K562 (cell line): Measurements from ENCODE around the gene BCAR3. TPM values are rescaled to one million over a fixed set of nuclear protein-coding genes. Genes with fewer than 3 reads are reported as not detected.

Experiments
- ATAC-seq: fragments of 200-7000 bp; cut with Tn5 transposase; 3 replicates; pipeline ENCODE4 v1.9.1; 2020; ENCODE audit warnings: moderate library complexity
- BruUV-seq: library from RNA; stranded (reverse); fragments of 400-500 nt; replicated peaks from 2 replicates; lab custom pipeline; 2021; lab: Mats Ljungman, UMichigan
- CTCF ChIA-PET: fragments of 300-600 bp; formaldehyde crosslinking; extraction: SDS; loops from one replicate; lab custom pipeline; 2021; ENCODE audit warnings: low intra/inter-chr PET ratio; lab: Yijun Ruan, JAX
- POLR2A ChIA-PET: fragments of 300-600, 350-650 bp; sonication (Branson Sonifier 250); formaldehyde crosslinking; extraction: SDS; loops from one replicate; lab custom pipeline; 2021; ENCODE audit warnings: antibody characterized with exemption, inconsistent platforms; lab: Yijun Ruan, JAX
- DNase-seq, 4 experiments: peaks; one replicate each; pipeline versions ENCODE4 v3.0.0 to v3.0.0-alpha.2; 2011 to 2018; ENCODE audit warnings: low spot score in 3 of 4, mixed read lengths in 3 of 4; ENCODE audit errors: extremely low read depth in 1 of 4
- FAIRE-seq: peaks from 2 replicates; lab custom pipeline; 2011; peaks lifted over from hg19 to GRCh38; lab: Jason Lieb, UNC
- H2AFZ ChIP-seq: 2 replicates; pipeline ENCODE4 v1.6.0; 2011; ENCODE audit warnings: low read depth, low read length, control low read depth, inconsistent platforms
- H3K27ac ChIP-seq: fragments of 200-600 bp; 3 replicates; pipeline ENCODE4 v1.8.0; 2011; ENCODE audit warnings: low read depth, mild to moderate bottlenecking, control low read depth, inconsistent platforms, low read length, moderate library complexity, mixed read lengths; ENCODE audit errors: extremely low read depth
- H3K27me3 ChIP-seq, 2 experiments: fragments of 300-600 bp in 1 of 2; 2 replicates in 1 of 2; 3 replicates in 1 of 2; pipeline versions ENCODE4 v1.6.0 to v1.8.0; 2011; ENCODE audit warnings: inconsistent platforms in 2 of 2, low read length in 2 of 2, mild to moderate bottlenecking in 1 of 2, mixed read lengths in 1 of 2, moderate library complexity in 1 of 2; ENCODE audit not compliant: control insufficient read depth in 2 of 2, insufficient read depth in 2 of 2
- H3K36me3 ChIP-seq: fragments of 300-600 bp; 3 replicates; pipeline ENCODE4 v1.8.0; 2011; ENCODE audit warnings: mild to moderate bottlenecking, low read length, inconsistent platforms; ENCODE audit not compliant: control insufficient read depth, insufficient read depth
- H3K4me1 ChIP-seq, 2 experiments: fragments of 200-600 bp in 1 of 2; replicated peaks in 1 of 2; 2 replicates in 1 of 2; 3 replicates in 1 of 2; pipeline versions ENCODE4 v1.5.1 to v1.8.0; 2011; ENCODE audit warnings: inconsistent platforms in 2 of 2, low read length in 2 of 2, mild to moderate bottlenecking in 1 of 2, mixed read lengths in 1 of 2, moderate library complexity in 1 of 2; ENCODE audit not compliant: control insufficient read depth in 2 of 2, insufficient read depth in 2 of 2
- H3K4me2 ChIP-seq: 2 replicates; pipeline ENCODE4 v1.6.1; 2011; ENCODE audit warnings: low read length, control low read depth, inconsistent platforms, mixed read lengths; ENCODE audit not compliant: insufficient read depth
- H3K4me3 ChIP-seq: fragments of 200-600 bp; sonication (generic), shearing (Covaris generic); 2 replicates; pipeline ENCODE4 v1.5.1; 2016; ENCODE audit warnings: control low read depth, inconsistent platforms
- H3K79me2 ChIP-seq: fragments of 200-600 bp; 3 replicates; pipeline ENCODE4 v1.8.0; 2011; ENCODE audit warnings: low read length, inconsistent platforms; ENCODE audit not compliant: control insufficient read depth, insufficient read depth
- H3K9ac ChIP-seq, 2 experiments: 2 replicates each; pipeline versions ENCODE4 v1.6.0 to v1.6.1; 2011; ENCODE audit warnings: low read depth in 2 of 2, low read length in 2 of 2, control low read depth in 1 of 2, inconsistent platforms in 1 of 2, mild to moderate bottlenecking in 1 of 2, mixed read lengths in 1 of 2; ENCODE audit not compliant: insufficient read depth in 1 of 2
- H3K9me1 ChIP-seq: one replicate; pipeline ENCODE4 v1.6.0; 2011; ENCODE audit warnings: inconsistent platforms, mild to moderate bottlenecking, low read length, moderate library complexity; ENCODE audit not compliant: control insufficient read depth, insufficient read depth
- H3K9me3 ChIP-seq: replicated peaks from 2 replicates; pipeline ENCODE4 v1.5.1; 2011; ENCODE audit warnings: low read depth, low read length, inconsistent platforms; ENCODE audit not compliant: control insufficient read depth, insufficient read depth
- H4K20me1 ChIP-seq: replicated peaks from 2 replicates; pipeline ENCODE4 v1.6.1; 2011; ENCODE audit warnings: low read length, inconsistent platforms, mixed read lengths; ENCODE audit not compliant: control insufficient read depth, insufficient read depth
- BDP1 ChIP-seq: IDR thresholded peaks from 3 replicates; pipeline ENCODE4 v1.6.1; 2011; ENCODE audit not compliant: insufficient read length, insufficient read depth
- CSDE1 ChIP-seq, 2 experiments: fragments of 450-650 bp; IDR thresholded peaks; 2 replicates each; pipeline ENCODE4 v1.6.1; 2016; ENCODE audit warnings: mild to moderate bottlenecking in 1 of 2
- DACH1 ChIP-seq: fragments of 450-650 bp; IDR thresholded peaks from 2 replicates; pipeline ENCODE4 v1.6.1; 2018; ENCODE audit not compliant: partially characterized antibody
- EZH2 ChIP-seq: IDR thresholded peaks from 2 replicates; pipeline ENCODE4 v1.6.1; 2012; ENCODE audit warnings: low read depth, mild to moderate bottlenecking, inconsistent platforms, low read length, borderline replicate concordance
- HLTF ChIP-seq: fragments of 450-650 bp; IDR thresholded peaks from 2 replicates; pipeline ENCODE4 v1.6.1; 2016
- POLR3A ChIP-seq: IDR thresholded peaks from 2 replicates; pipeline ENCODE4 v1.6.1; 2011; ENCODE audit warnings: borderline replicate concordance, mild to moderate bottlenecking, moderate library complexity; ENCODE audit not compliant: insufficient read length, insufficient read depth; ENCODE audit errors: extremely low read depth
- SETDB1 ChIP-seq: IDR thresholded peaks from one replicate; pipeline ENCODE4 v1.6.1; 2012; ENCODE audit warnings: low read length, control low read depth, inconsistent platforms
- SIX5 ChIP-seq, 2 experiments: IDR thresholded peaks; 2 replicates each; pipeline ENCODE4 v1.6.1; 2011; ENCODE audit warnings: low read length in 2 of 2, borderline replicate concordance in 1 of 2, low read depth in 1 of 2, mild to moderate bottlenecking in 1 of 2, moderate library complexity in 1 of 2; ENCODE audit not compliant: insufficient read depth in 1 of 2
- SP2 ChIP-seq: IDR thresholded peaks from 2 replicates; pipeline ENCODE4 v1.6.1; 2011; ENCODE audit warnings: mild to moderate bottlenecking, low read depth, low read length, moderate library complexity; ENCODE audit not compliant: poor library complexity, severe bottlenecking; ENCODE audit errors: extremely low read depth
- ZNF644 ChIP-seq: fragments of 200-800 bp; sonication (Bioruptor generic); IDR thresholded peaks from 2 replicates; pipeline ENCODE4 v1.6.1; 2016; ENCODE audit warnings: low read depth, missing genetic modification characterization, missing compliant biosample characterization
- WGBS: fragments of 100-300 bp; shearing (Covaris generic); methylation state at CpG from one replicate; pipeline ENCODE4 v1.1.6; 2016; ENCODE audit warnings: low coverage, mixed read lengths; ENCODE audit not compliant: insufficient coverage; ENCODE audit errors: missing lambda C conversion rate; 5-methylcytosine and 5-hydroxymethylcytosine counted together
- in situ Hi-C: fragments of 300-500 bp; cut with MboI; formaldehyde crosslinking; loops from 4 replicates; pipeline ENCODE4 v1.15.0; 2018; ENCODE audit warnings: inconsistent platforms, mixed read lengths
- intact Hi-C: fragments of 100-400 bp; cut with micrococcal nuclease; formaldehyde crosslinking; loops from 2 replicates; pipeline ENCODE4 v1.14.2; 2022
- polyA plus RNA-seq, 8 experiments: library from polyadenylated mRNA; depleted of rRNA in 4 of 8; stranded (reverse) in 5 of 8; unstranded in 3 of 8; fragments of >200 nt; fragmentation: Nextera tagmentation in 2 of 8; fragmentation: Illumina TruSeq in 1 of 8; extraction: Ambion mirVana in 2 of 8; extraction: Trizol in 1 of 8; gene quantifications; 2 replicates each; pipeline versions ENCODE4 v1.2.1 to v1.2.3, GENCODE V29; 2011 to 2014; ENCODE audit warnings: inconsistent platforms in 1 of 8, missing spikeins in 1 of 8
- total RNA-seq, 7 experiments: library from RNA; depleted of rRNA in 6 of 7; stranded (reverse); fragments of >200 nt in 6 of 7; fragmentation: Illumina TruSeq in 2 of 7; extraction: Trizol in 2 of 7; gene quantifications; 2 replicates each; pipeline versions ENCODE4 v1.2.1 to v1.2.3, GENCODE V29; 2011 to 2021; ENCODE audit warnings: low replicate concordance in 1 of 7
- TF ChIP-seq, protein P1 (sequence below): fragments of 200-600 bp; sonication (generic); IDR thresholded peaks from one replicate; pipeline ENCODE4 v1.6.1; 2012; ENCODE audit warnings: mild to moderate bottlenecking, low read depth, low read length, inconsistent platforms

The BCAR3 gene
- total and polyA plus RNA-seq, 9 of the 15 experiments (the other 6 are each of a cell fraction or from before 2014, with no cell fraction given), result 1.8 to 6.3 (median 3.8) TPM

- intact Hi-C loops, result no loop called here
- FAIRE-seq (no peak), DNase-seq (no peak), ATAC-seq (no peak)
- 3% methylated on average over 5 of the region's 5 CpGs for WGBS
- ChIA-PET POLR2A (interaction anchor here (0.6 to 1.3 kb wide), 3 partner anchors 8 to 122 kb away, joined by 3 to 5 read pairs (median 4); no protein-coding TSS in a partner anchor), CTCF (no interaction called here)
- H3K27ac ChIP-seq, result no peak overlapping the region
- no peak overlapping the region for H3K4me3 ChIP-seq
- no peak overlapping the region for H3K9ac ChIP-seq
- no peaks in the 10 kb centered on the region for H4K20me1 ChIP-seq
- H3K9me1 ChIP-seq, result no peaks in the 10 kb centered on the region
- no peaks in the 10 kb centered on the region for H3K36me3 ChIP-seq
- H3K27me3 ChIP-seq, result peaks cover 5 to 31% of the 10 kb centered on the region in 2 experiments; a peak in 4 of 5 replicates
- no peaks in the 10 kb centered on the region for H3K9me3 ChIP-seq
- BruUV-seq, result no TSS peak
- no peaks in the 10 kb centered on the region for H3K79me2 ChIP-seq
- in situ Hi-C loops, result no loop called here
- H2AFZ ChIP-seq, result no peak overlapping the region
- H3K4me2 ChIP-seq, result no peak overlapping the region
- no peaks in the 10 kb centered on the region for H3K4me1 ChIP-seq
- no peak for TF ChIP-seq HLTF
- no peak for TF ChIP-seq DACH1
- TF ChIP-seq SETDB1, result no peak
- no peak for TF ChIP-seq SIX5 (IDR thresholded peaks at IDR 0.05; ENCODE audit: borderline replicate concordance in 1 of 2, insufficient read depth in 1 of 2, low read depth in 1 of 2, low read length in 2 of 2)
- no peak for TF ChIP-seq CSDE1 (IDR thresholded peaks at IDR 0.05)
- no peak for TF ChIP-seq EZH2
- TF ChIP-seq POLR3A, result no peak
- no peak for TF ChIP-seq SP2
- TF ChIP-seq, protein P1, sequence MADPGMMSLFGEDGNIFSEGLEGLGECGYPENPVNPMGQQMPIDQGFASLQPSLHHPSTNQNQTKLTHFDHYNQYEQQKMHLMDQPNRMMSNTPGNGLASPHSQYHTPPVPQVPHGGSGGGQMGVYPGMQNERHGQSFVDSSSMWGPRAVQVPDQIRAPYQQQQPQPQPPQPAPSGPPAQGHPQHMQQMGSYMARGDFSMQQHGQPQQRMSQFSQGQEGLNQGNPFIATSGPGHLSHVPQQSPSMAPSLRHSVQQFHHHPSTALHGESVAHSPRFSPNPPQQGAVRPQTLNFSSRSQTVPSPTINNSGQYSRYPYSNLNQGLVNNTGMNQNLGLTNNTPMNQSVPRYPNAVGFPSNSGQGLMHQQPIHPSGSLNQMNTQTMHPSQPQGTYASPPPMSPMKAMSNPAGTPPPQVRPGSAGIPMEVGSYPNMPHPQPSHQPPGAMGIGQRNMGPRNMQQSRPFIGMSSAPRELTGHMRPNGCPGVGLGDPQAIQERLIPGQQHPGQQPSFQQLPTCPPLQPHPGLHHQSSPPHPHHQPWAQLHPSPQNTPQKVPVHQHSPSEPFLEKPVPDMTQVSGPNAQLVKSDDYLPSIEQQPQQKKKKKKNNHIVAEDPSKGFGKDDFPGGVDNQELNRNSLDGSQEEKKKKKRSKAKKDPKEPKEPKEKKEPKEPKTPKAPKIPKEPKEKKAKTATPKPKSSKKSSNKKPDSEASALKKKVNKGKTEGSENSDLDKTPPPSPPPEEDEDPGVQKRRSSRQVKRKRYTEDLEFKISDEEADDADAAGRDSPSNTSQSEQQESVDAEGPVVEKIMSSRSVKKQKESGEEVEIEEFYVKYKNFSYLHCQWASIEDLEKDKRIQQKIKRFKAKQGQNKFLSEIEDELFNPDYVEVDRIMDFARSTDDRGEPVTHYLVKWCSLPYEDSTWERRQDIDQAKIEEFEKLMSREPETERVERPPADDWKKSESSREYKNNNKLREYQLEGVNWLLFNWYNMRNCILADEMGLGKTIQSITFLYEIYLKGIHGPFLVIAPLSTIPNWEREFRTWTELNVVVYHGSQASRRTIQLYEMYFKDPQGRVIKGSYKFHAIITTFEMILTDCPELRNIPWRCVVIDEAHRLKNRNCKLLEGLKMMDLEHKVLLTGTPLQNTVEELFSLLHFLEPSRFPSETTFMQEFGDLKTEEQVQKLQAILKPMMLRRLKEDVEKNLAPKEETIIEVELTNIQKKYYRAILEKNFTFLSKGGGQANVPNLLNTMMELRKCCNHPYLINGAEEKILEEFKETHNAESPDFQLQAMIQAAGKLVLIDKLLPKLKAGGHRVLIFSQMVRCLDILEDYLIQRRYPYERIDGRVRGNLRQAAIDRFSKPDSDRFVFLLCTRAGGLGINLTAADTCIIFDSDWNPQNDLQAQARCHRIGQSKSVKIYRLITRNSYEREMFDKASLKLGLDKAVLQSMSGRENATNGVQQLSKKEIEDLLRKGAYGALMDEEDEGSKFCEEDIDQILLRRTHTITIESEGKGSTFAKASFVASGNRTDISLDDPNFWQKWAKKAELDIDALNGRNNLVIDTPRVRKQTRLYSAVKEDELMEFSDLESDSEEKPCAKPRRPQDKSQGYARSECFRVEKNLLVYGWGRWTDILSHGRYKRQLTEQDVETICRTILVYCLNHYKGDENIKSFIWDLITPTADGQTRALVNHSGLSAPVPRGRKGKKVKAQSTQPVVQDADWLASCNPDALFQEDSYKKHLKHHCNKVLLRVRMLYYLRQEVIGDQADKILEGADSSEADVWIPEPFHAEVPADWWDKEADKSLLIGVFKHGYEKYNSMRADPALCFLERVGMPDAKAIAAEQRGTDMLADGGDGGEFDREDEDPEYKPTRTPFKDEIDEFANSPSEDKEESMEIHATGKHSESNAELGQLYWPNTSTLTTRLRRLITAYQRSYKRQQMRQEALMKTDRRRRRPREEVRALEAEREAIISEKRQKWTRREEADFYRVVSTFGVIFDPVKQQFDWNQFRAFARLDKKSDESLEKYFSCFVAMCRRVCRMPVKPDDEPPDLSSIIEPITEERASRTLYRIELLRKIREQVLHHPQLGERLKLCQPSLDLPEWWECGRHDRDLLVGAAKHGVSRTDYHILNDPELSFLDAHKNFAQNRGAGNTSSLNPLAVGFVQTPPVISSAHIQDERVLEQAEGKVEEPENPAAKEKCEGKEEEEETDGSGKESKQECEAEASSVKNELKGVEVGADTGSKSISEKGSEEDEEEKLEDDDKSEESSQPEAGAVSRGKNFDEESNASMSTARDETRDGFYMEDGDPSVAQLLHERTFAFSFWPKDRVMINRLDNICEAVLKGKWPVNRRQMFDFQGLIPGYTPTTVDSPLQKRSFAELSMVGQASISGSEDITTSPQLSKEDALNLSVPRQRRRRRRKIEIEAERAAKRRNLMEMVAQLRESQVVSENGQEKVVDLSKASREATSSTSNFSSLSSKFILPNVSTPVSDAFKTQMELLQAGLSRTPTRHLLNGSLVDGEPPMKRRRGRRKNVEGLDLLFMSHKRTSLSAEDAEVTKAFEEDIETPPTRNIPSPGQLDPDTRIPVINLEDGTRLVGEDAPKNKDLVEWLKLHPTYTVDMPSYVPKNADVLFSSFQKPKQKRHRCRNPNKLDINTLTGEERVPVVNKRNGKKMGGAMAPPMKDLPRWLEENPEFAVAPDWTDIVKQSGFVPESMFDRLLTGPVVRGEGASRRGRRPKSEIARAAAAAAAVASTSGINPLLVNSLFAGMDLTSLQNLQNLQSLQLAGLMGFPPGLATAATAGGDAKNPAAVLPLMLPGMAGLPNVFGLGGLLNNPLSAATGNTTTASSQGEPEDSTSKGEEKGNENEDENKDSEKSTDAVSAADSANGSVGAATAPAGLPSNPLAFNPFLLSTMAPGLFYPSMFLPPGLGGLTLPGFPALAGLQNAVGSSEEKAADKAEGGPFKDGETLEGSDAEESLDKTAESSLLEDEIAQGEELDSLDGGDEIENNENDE, result no peak
- no peak for TF ChIP-seq BDP1
- no peak for TF ChIP-seq ZNF644 (tag)
Observed at GRCh38 chr1:93689521-93690223, 8.0 kb upstream of the BCAR3 start.
